ENCODE data around the gene CCDC85B.
"Not testable (repeated sequence)": the region's sequence is repeated elsewhere in the genome, so short reads cannot be mapped to it uniquely, and the experiment has no call there.

Gene CCDC85B

DNA sequence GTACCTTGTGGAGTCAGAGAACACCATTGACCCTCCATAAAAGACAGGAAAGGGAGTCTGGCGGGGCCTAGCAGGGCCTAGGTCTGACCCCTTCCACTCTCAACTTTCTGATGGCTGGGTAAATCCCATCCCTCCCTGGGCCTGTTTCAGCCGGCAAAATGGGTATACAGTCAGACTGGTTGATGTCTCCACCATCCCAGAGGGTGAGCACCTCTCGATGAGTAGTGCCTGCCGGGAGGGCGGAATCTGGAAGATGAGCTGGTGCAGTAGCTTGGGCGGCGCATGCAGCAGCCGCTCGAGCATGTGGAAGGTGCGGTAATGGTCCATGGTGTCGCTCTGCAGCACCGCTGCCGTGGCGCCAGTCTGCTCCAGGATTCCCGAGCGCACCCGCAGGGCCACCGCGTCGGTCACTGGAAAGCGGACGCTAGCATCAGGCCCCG is 2.7 kb upstream of the CCDC85B start:
- DNase-seq: no peak

GRCh38 chr11:65888163-65888814 is 2.2 kb upstream of the CCDC85B start, which contains the start of gene FIBP:
TSS of gene FIBP (minus strand) at chr11:65888471. CDS start at chr11:65888418, 53 bp downstream.
- peak; percentile 96 for DNase-seq

GRCh38 chr11:65891219-65892136 is 1.0 kb downstream of the CCDC85B start:
- DNase-seq: peak; percentile 86

DNA sequence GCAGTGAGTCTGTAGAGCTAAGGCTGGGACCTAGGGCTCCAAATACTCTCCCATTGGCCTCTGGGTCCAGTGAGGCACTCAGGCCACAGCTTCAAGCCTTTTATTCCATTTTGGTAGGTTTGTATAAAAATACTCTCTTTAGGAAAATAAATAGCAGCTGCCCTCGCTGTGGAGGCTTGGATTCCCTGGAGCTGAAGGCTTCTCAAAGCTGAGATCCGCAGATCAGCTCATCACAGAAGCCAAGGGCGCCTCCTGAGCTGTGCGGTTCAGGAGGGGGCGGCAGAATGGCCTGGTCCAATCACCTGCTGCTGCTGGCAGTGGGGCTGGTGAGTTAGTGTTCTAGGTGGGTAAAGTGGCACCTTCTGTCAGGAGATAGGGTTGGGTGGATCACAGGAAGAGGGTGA is 1.7 kb downstream of the CCDC85B start:
- DNase-seq: not testable (repeated sequence)

DNA sequence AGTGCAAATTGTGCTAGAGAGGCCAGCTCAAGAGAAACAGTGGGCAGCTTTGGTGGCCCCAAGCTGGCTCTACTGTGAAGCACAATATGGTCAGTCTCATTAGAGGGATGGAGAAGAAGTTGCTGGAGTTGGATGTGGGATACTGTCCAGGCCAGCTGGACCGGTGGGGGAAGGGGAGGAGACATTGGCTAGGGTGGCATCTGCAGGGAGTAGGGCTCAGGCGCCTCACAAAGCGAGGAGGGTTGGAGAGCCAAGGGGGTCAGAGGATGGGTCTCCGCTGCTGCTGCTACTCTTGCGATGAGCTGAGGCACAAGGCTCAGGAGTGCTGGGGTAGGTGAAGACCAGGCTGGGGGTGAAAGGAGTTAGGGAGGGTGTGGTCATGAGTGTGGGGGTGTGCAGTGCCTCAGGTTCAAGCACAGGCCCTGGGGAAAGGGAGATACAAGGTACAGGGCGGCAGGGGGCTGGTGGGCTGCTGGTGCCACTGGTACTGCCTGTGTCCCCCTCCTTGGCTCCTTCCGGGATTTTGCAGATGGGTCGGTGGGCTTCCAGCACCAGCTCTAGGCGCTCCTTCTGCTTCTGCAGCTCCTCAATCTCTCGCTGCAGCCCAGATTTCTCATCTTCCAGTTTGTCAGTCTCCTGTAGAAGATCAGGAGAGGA is 2.3 kb downstream of the CCDC85B start:
- DNase-seq: no peak

GRCh38 chr11:65894034-65894591 is 3.6 kb downstream of the CCDC85B start:
- no peak for DNase-seq

DNA sequence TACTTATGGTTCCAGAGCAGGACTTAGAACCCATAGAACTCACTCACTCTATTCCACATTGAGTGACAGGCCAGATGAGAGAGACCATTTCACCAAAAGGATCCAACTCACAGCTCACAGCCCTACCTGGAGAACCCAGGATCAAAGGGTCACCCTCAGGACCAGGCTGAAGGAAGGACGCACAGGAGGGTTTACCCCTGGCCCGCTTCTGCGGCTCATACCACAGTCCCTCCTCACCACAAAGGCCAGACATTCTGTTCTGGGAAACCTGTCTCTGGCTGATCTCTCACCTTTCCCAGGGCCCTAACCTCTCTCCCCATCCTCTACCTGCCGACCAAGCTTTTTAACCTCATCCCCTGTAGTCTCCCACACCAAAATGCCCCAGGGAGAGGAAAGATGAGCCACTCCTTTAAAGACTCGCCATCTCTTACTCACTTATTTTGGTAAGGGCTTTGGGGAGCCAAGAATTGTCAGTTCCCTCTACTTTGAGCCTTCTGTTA is 5.1 kb downstream of the CCDC85B start:
- DNase-seq: no peak

- no peak for DNase-seq
Observed at GRCh38 chr11:65896034-65896999, 5.8 kb downstream of the CCDC85B start.

GRCh38 chr11:65897020-65897471 is 6.6 kb downstream of the CCDC85B start:
- no peak for DNase-seq

DNA sequence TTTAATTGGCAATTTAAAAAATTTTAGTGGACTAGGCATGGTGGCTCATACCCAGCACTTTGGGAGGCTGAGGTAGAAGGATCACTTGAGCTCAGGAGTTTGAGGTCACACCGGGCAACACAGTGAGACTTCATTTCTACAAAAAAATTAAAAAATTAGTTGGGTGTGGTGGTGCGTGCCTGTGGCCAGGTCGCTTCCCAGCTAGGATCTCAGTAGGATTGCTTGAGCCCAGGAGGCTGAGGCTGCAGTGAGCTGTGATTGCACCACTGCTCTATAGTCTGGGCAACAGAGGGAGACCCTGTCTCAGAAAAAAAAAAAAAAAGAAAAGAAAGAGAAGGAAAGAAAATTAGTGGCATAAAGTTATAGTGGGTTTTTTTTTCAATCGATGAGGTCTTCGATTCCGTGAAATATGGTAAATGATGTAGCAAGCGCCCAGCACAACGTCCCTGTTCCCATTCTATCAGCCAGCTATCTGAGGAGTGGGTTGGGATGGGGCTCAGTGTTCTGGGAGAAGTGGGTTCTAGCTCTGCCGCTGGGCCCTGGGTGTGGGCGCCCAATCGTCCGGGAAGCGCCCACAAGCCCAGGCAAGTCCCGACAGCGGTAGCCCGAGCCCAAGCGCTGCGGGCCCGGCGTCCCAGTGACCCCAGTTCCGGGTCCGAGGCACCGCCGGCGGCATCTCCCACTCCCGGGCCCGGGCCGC is 8.3 kb downstream of the CCDC85B start:
- DNase-seq: no peak

DNA sequence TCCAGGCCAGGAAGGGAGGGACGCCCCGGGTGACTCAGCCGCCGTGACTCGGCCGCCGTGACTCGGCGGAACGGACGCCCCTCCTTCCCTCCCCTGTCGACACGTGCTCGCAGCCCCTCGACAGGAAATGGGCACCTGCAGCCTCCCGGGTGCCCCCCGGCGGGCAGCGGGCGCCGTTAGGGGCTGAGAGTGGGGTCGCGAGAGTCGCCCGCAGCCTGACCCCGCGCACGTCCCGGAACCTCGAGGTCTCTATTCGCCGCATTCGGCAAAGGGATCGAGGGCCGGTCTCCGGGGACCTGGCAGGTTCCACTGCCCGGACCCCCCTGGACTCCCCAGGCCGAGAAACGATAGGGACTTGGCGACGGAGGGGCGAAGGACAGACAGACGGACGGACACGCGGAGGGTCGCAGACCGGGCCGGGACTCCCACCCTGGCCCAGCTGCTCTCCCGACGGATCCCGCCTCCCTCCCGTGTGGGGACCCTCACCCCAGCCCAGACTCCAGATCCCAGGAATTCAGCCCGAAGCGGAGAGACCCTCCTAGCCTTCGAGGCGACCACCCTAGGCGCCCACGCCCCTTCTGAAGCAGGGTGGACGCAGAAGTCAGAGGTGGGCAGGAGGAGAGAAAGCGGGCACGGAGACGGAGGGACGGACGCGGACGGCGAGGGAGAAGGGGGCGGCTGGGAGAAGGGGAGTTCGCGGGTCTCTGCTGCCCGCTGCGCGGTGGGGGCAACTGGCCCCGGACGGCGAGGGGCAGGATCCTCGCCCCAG is 9.1 kb downstream of the CCDC85B start:
- peak; percentile 80 for DNase-seq

DNA sequence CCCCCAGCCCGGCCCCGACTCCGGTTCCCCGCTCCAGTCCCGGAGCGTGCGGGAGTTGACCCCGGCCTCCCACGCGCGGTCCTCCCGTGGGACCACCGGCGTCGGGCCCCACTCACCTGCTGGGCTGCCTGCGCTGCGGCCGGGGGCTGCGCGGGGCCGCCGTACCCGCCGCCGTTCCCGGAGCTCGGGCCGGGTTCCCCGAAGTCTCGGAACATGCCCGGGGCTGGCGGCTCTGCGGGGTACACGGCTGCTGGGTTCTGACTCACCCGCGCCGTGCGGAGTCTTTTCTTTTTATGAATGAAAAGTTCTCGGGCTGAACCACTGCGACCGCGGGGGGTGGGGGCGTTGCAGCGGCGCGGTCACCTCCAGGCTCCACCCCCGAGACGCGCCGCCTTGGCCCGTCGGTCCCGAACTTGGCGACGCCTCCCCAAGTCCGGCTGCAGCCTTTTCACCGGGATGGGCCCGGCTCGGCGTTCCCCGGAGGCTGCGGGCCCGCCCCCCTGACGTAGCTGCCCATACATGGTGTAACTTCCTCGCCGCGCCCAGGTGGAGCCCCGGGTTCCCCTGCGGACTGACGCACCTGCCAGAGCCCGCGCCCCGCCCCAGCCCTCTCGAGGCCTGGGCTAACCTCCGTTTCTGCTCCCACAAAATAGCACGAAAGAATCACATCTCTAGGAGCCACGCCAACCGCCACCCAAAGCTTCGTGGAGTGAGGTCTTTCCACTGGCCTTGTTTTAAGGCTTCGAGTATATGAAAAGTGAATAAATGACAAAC is 9.8 kb downstream of the CCDC85B start, which contains the start of gene FOSL1:
Gene FOSL1 (minus strand): TSS at position 264 of the 774 bp plus-strand sequence. CDS start 49 bp downstream, at position 215.
- peak; percentile 97 for DNase-seq

DNA sequence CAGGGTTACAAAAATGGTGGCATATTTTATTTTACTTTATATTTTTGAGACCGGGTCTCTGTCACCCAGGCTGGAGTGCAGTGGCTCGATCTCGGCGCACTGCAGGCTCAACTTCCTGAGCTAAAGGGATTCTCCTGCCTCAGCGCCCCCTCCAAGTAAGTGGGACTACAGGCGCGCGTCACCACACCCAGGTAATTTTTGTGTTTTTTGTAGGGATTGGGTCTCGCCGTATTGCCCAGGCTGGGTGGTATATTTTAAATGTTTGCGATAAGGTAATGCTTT is 10.4 kb downstream of the CCDC85B start:
- DNase-seq: no peak

DNA sequence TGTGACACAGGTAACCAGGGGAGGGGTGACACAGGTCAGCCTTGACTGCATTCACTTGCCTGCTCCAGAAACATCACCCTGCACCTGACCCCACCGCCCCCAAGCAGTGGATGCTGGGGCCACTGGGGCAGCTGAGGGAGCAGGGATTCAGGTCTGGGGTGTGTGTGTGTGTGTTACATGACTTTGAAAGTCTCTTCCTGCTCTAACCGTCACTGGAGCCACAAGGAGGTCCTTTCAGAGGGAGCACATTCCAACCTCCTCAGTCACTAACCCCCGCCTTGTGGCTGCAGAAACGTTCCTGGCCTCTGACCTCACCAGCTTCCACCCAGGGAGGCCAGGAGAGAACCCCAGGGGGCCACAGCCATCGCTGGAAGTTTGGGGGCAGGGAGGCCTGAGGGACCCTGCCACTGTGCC is 12.6 kb downstream of the CCDC85B start:
- DNase-seq: peak; percentile 79

GRCh38 chr11:65903715-65904114 is 13.2 kb downstream of the CCDC85B start:
- no peak for DNase-seq

DNA sequence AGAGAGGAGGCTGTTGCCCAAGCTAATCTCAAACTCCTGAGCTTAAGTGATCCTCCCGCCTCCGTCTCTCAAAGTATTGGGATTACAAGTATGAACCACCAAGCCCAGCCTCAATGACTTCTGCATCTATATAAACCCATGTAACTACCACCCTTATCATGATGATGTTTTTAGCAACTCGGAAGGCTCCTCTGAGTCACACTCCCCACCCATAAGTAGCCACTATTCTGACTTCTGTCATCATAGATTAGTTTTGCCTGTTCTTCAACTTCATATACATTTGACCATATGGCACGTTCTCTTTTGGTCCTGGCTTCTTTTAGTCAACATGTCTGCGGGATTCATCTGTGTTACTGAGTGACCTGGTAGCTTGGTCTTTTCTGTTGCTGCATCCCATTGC is 16.1 kb downstream of the CCDC85B start:
- no peak for DNase-seq

DNA sequence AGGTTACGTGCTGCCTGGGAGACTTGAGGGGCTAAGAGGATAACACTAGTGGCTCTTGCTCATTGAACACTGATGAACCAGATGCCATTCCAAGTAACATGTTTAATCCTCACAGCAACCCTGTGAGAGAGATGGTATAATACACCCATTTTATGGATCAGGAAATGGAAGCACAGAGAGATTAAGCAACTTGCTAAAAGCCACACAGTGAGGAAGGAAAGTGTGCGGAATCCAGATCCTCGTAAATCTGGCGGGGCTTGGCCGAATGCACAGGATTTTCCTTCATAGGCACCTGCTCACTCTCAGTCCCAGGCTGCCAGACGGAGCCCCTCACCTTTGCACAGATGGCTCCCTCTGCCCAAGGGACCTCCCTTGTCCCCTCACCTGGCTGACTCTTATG is 17.4 kb downstream of the CCDC85B start:
- DNase-seq: no peak

DNA sequence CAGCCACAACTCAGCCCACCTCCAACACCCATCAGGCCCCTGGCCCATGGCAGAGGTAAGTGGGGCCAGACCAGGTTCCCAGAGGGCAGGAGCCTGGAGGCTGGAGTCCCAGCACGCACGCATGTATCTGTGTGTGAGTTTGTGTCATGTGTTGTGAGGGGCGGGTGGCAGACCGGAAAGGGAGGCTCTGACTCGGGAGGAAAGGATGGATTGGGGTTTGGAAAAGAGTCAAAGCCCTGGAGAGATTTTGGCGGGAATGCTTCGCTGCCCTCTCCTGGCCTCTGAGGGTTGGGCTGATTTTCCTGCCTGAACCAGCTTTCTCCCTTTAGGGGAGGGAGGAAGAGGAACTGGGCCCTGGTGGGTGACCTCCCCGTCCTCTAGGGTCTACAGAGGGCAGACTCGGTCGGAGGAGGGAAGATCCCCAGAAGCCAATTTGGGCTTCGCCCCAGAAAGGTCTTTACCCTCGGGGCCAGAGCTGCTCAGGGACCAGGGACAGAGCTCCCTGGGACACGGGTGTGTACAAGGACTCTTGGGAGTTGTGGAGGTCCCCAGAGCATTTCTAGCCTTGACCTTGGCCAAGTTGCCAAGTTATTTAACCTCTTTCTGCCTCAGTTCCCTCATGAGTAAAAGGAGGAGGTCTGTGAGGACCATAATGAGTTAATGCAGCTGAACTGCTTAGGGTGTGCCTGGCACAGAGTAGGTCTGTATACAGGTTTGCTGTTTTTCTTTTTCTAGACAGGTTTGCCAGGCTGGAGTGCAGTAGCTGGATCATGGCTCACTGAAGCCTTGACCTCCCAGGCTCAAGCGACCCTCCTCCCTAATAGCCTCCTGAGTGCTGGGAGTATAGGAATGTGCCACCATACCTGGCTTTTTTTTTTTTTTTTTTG is 21.5 kb downstream of the CCDC85B start:
- DNase-seq: peak; percentile 85

All from T1000 (cell line).